CD14-positive monocyte (primary cell): ENCODE data around the gene GALNT18. TPM values are rescaled to one million over a fixed set of nuclear protein-coding genes. Genes with fewer than 3 reads are reported as not detected.

Source experiments
- DNase-seq, 3 donors: peaks; one replicate each; pipeline ENCODE4 v3.0.0-alpha.2; 2011 to 2022
- H2AFZ ChIP-seq: 2 replicates; pipeline ENCODE4 v1.6.0; 2012; ENCODE audit warnings: mild to moderate bottlenecking, low read depth, low read length, inconsistent platforms; ENCODE audit not compliant: insufficient read depth, poor library complexity, severe bottlenecking
- H3K27ac ChIP-seq, 2 donors: 1 replicate in 1 of 2; 2 replicates in 1 of 2; pipeline ENCODE4 v1.5.1; 2012 to 2013; ENCODE audit warnings: low read length in 2 of 2, control low read depth in 1 of 2, inconsistent platforms in 1 of 2, low read depth in 1 of 2, mild to moderate bottlenecking in 1 of 2
- H3K27me3 ChIP-seq, 2 donors: one replicate each; pipeline versions ENCODE4 v1.6.0 to v1.6.1; 2011 to 2013; ENCODE audit warnings: low read length in 2 of 2; ENCODE audit not compliant: control insufficient read depth in 2 of 2, insufficient read depth in 2 of 2
- H3K36me3 ChIP-seq, 2 donors: replicated peaks in 1 of 2; 1 replicate in 1 of 2; 2 replicates in 1 of 2; pipeline versions ENCODE4 v1.5.1 to v1.6.1; 2012 to 2013; ENCODE audit warnings: low read length in 2 of 2, control low read depth in 1 of 2, inconsistent platforms in 1 of 2, mild to moderate bottlenecking in 1 of 2; ENCODE audit not compliant: insufficient read depth in 2 of 2, control insufficient read depth in 1 of 2
- H3K4me1 ChIP-seq, 2 donors: 1 replicate in 1 of 2; 2 replicates in 1 of 2; pipeline versions ENCODE4 v1.5.1 to v1.6.1; 2012 to 2013; ENCODE audit warnings: low read length in 2 of 2, control low read depth in 1 of 2, inconsistent platforms in 1 of 2, mild to moderate bottlenecking in 1 of 2, moderate library complexity in 1 of 2; ENCODE audit not compliant: insufficient read depth in 2 of 2, control insufficient read depth in 1 of 2
- H3K4me2 ChIP-seq: replicated peaks from 2 replicates; pipeline ENCODE3; 2012; ENCODE audit warnings: low read length, moderate library complexity, mild to moderate bottlenecking; ENCODE audit not compliant: poor library complexity, severe bottlenecking; ENCODE audit errors: extremely low read depth
- H3K4me3 ChIP-seq, 3 experiments: fragments of 200-600 bp in 1 of 3; sonication (generic) in 1 of 3; replicated peaks in 1 of 3; 1 replicate in 2 of 3; 2 replicates in 1 of 3; pipeline ENCODE4 v1.5.1; 2011 to 2013; ENCODE audit warnings: low read length in 3 of 3, mild to moderate bottlenecking in 3 of 3, control low read depth in 2 of 3, low read depth in 2 of 3, inconsistent platforms in 1 of 3, moderate library complexity in 1 of 3
- H3K79me2 ChIP-seq: 2 replicates; pipeline ENCODE4 v1.6.0; 2012; ENCODE audit warnings: mild to moderate bottlenecking, control low read depth, inconsistent platforms, low read length, moderate library complexity; ENCODE audit not compliant: insufficient read depth
- H3K9ac ChIP-seq: 2 replicates; pipeline ENCODE4 v1.6.0; 2017; ENCODE audit warnings: low read length, mild to moderate bottlenecking; ENCODE audit not compliant: insufficient read depth, poor library complexity, severe bottlenecking
- H3K9me3 ChIP-seq, 2 donors: replicated peaks in 1 of 2; 1 replicate in 1 of 2; 2 replicates in 1 of 2; pipeline versions ENCODE4 v1.5.1 to v1.6.1; 2012 to 2013; ENCODE audit warnings: low read length in 2 of 2, control low read depth in 1 of 2; ENCODE audit not compliant: control insufficient read depth in 1 of 2, insufficient read depth in 1 of 2
- H4K20me1 ChIP-seq: 2 replicates; pipeline ENCODE4 v1.6.0; 2012; ENCODE audit warnings: mild to moderate bottlenecking, low read length, control low read depth, moderate library complexity; ENCODE audit not compliant: insufficient read depth
- H3K27ac Mint-ChIP-seq, 7 donors: one replicate each; pipeline ENCODE4 v1.8.0; 2020; ENCODE audit warnings: mild to moderate bottlenecking in 7 of 7, mixed read lengths in 7 of 7, moderate library complexity in 6 of 7, inconsistent platforms in 2 of 7
- H3K27me3 Mint-ChIP-seq, 3 donors: one replicate each; pipeline ENCODE4 v1.8.0; 2021 to 2022; ENCODE audit warnings: low read depth in 3 of 3, mild to moderate bottlenecking in 3 of 3, mixed read lengths in 3 of 3, moderate library complexity in 3 of 3, inconsistent platforms in 1 of 3
- H3K36me3 Mint-ChIP-seq, 2 donors: one replicate each; pipeline ENCODE4 v1.8.0; 2020; ENCODE audit warnings: mixed read lengths in 2 of 2, inconsistent platforms in 1 of 2, mild to moderate bottlenecking in 1 of 2
- H3K4me1 Mint-ChIP-seq: one replicate; pipeline ENCODE4 v1.8.0; 2020; ENCODE audit warnings: mild to moderate bottlenecking, mixed read lengths
- H3K4me3 Mint-ChIP-seq, 2 donors: one replicate each; pipeline ENCODE4 v1.8.0; 2020; ENCODE audit warnings: mild to moderate bottlenecking in 2 of 2, mixed read lengths in 2 of 2, moderate library complexity in 1 of 2
- H3K9me3 Mint-ChIP-seq, 7 donors: one replicate each; pipeline ENCODE4 v1.8.0; 2020 to 2022; ENCODE audit warnings: mixed read lengths in 7 of 7, mild to moderate bottlenecking in 6 of 7, moderate library complexity in 6 of 7, inconsistent platforms in 2 of 7
- CTCF ChIP-seq: fragments of 200-600 bp; IDR thresholded peaks from one replicate; pipeline ENCODE4 v1.8.0; 2022; ENCODE audit warnings: antibody characterized with exemption, mild to moderate bottlenecking
- WGBS: methylation state at CpG from one replicate; pipeline ENCODE4 v1.1.5; 2013; ENCODE audit warnings: missing lambda C conversion rate; ENCODE audit not compliant: insufficient coverage; 5-methylcytosine and 5-hydroxymethylcytosine counted together
- intact Hi-C, 2 donors: fragments of 100-400 bp; cut with micrococcal nuclease; formaldehyde crosslinking; loops; one replicate each; pipeline versions ENCODE4 v1.15.0 to v1.15.1; 2023
- polyA plus RNA-seq, 3 donors: library from polyadenylated mRNA; depleted of rRNA in 1 of 3; unstranded in 2 of 3; stranded (reverse) in 1 of 3; fragments of 300-500 nt in 2 of 3; fragments of >200 nt in 1 of 3; fragmentation: Illumina TruSeq in 2 of 3; gene quantifications; 1 replicate in 2 of 3; 2 replicates in 1 of 3; pipeline ENCODE4 v1.2.3, GENCODE V29; 2012 to 2021

GALNT18 gene
- polyA plus RNA-seq, 3 donors: not detected

DNA sequence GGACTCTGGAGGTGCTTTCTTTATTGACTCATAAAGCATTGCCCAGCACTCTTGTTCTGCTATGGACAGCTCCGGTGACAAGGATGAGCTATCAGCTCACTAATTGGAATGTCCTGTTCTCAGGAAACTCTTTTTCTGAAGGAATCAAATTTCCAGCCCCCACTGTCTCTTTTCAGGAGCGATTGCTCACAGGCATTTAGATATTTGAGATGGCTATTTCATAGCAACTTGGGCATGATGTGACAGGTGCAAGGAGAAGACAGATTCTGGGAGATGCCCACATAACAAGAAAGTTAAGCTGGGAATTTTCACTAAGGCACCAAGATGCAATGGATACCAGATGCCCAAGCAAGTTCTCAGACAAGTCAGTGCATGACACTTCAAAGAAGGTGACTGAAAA is 145.3 kb downstream of the GALNT18 start:
- Histone ChIP-seq H3K27ac (no peak overlapping the region), H3K4me3 (no peak overlapping the region), H3K4me1 (no peaks in the 10 kb centered on the region), H3K4me2 (no peak overlapping the region), H3K36me3 (no peaks in the 10 kb centered on the region), H2AFZ (no peak overlapping the region), H3K9me3 (no peaks in the 10 kb centered on the region), H3K9ac (no peak overlapping the region), H4K20me1 (no peaks in the 10 kb centered on the region), H3K27me3 (peaks cover 0 to 4% of the 10 kb centered on the region in 2 donors), H3K79me2 (no peaks in the 10 kb centered on the region)
- Mint-ChIP-seq H3K27me3 (peaks cover 2 to 11% (median 3%) of the 10 kb centered on the region in 3 donors), H3K36me3 (no peaks in the 10 kb centered on the region), H3K4me3 (no peak overlapping the region), H3K4me1 (no peaks in the 10 kb centered on the region), H3K9me3 (no peaks in the 10 kb centered on the region), H3K27ac (no peak overlapping the region)
- no peak for DNase-seq
- 100% methylated on average over 1 of the region's 2 CpGs for WGBS
- intact Hi-C loops: no loop called here
- no peak for TF ChIP-seq CTCF

DNA sequence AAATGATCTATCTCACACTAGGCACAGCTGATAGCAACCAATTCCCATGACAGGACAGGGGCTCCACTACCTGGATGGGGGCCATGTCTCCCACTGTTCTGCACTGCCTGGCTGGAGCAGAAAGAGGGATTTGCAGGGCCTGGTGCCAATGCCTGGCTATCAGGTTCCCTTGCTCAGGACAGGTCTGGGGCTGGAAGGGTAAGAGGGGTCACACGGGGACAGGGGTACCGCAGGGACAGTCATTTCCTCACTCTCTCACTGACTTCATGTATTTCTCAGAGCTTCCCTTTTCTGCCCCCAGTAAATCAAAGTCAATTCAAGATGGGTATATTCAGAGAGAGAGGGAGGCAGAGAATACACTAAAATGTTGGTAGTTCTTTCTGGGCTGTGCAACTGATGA is 149.7 kb downstream of the GALNT18 start:
- no peak for DNase-seq
- Mint-ChIP-seq H3K27ac (no peak overlapping the region), H3K27me3 (peaks cover 2 to 9% (median 3%) of the 10 kb centered on the region in 3 donors), H3K9me3 (peaks cover 0 to 2% (median 0%) of the 10 kb centered on the region in 7 donors), H3K4me1 (no peaks in the 10 kb centered on the region), H3K4me3 (no peak overlapping the region), H3K36me3 (no peaks in the 10 kb centered on the region)
- no peak for TF ChIP-seq CTCF
- intact Hi-C loops: no loop called here
- no peak overlapping the region for H3K4me3 ChIP-seq
- H3K9ac ChIP-seq: no peak overlapping the region
- H4K20me1 ChIP-seq: no peaks in the 10 kb centered on the region
- no peak overlapping the region for H3K4me2 ChIP-seq
- H3K4me1 ChIP-seq: no peaks in the 10 kb centered on the region
- H3K27me3 ChIP-seq: peaks cover 0 to 2% of the 10 kb centered on the region in 2 donors
- no peaks in the 10 kb centered on the region for H3K79me2 ChIP-seq
- no peak overlapping the region for H3K27ac ChIP-seq
- WGBS: no CpG with 5 or more reads among the region's 2 CpGs
- H2AFZ ChIP-seq: no peak overlapping the region
- no peaks in the 10 kb centered on the region for H3K36me3 ChIP-seq
- no peaks in the 10 kb centered on the region for H3K9me3 ChIP-seq
